HG03097 (cell line): Measurements from ENCODE around the gene PLXNA4.

Source experiments
- ATAC-seq: cut with Tn5 transposase; IDR thresholded peaks from one replicate; pipeline ENCODE4 v1.9.1; 2021; ENCODE audit not compliant: unreplicated experiment, low FRiP score

Gene PLXNA4

GRCh38 chr7:132446260-132446659 lies 130.0 kb downstream of the PLXNA4 start:
- ATAC-seq: no peak

- ATAC-seq: no peak
Measured at GRCh38 chr7:132443761-132444520, 132.3 kb downstream of the PLXNA4 start.

DNA sequence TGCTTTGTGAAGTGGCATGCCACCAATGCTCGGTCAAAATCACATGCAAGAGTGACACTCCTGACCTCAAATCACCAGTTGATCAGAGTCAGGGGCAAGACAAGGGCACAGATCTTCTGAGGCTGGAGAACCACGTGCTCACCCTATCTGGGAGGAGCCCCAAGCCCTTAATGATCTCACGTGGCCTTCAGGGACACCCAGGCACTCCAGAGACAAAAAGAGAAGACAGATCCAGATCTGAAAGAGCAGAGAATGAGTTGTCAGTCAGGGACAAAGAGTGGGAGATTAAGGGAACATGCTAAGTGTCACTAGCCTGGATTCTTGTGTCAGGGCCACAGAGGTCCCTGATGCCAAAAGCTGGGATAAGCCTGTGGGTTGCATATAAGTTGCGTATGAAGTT lies 134.3 kb downstream of the PLXNA4 start:
- no peak for ATAC-seq

DNA sequence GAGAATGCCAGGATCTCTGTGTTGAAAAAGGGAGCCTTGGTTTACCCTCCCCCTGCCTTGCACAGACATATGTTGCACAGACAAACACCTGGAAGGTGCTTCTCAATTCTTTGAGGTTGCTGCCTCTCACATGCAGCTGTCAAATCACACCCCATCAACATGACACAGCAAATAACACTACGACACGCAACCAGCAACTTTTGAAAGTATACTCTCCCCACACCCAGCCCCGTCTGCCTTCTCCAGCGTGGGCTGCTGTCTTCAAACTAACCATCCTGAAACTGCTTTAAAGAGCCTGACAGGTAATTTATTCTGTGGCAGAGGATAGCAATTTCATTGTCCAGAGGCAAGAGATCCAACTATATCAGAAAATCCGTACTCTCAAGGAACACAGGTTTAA lies 136.1 kb downstream of the PLXNA4 start:
- no peak for ATAC-seq

DNA sequence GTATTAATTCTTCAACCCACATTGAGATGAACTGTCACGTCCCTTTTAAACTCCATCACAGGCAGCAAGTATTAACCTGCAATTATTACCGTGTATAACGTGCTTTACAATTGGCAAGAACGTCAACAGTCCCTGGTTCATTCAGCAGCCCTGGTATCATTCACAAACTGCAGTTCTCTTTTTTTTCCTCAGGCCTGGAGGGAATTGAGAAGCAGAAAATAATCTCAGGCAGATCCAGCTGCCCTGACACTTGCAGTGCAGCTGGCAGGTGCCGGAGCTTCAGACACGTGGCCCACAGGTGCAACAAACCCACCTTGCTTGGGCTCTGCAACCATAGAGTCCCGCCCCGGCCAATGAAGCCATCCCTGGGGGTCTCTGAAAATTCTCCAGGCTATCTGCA lies 137.3 kb downstream of the PLXNA4 start:
- no peak for ATAC-seq

GRCh38 chr7:132437730-132438129 lies 138.5 kb downstream of the PLXNA4 start:
- no peak for ATAC-seq

DNA sequence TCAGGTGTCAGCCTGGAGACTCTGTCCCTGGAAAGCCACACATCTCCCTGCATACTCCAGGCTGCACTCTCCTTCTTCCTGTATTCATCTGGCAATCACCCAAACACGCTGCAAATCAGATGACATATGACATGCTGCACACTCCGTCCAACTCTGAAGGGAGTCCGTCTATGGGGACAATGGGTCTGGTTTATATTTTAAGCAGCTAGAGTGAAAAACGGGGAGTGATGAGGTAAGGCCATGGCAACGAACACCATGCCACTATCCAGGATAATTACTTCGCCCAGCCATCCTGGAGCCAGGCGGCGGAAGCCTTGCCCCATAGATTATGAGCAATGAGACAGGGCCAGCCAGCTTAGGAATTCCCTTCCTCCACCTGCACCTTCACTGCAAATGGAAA lies 140.1 kb downstream of the PLXNA4 start:
- ATAC-seq: no peak

- ATAC-seq: no peak
Measured at GRCh38 chr7:132435016-132435990, 141.0 kb downstream of the PLXNA4 start.

DNA sequence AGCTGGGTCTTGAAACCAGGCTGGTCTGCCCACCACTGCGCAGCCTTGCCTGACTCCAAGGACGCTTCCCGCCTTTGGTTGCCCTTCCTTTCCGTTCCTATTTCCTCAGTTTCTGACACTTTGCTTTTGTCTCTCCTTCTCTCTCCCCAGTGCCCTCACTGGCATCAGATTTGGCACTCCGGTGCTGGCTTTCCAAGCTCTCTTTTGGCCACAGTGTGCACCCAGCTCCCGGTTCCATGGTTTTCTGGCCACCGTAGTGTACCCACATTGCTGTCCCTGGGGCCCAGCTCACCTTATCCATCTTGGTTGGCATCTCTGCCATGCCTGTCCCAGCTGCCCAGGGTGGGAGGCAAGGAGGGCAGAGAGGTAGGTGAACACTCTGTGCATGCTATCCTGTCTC lies 142.2 kb downstream of the PLXNA4 start:
- no peak for ATAC-seq

GRCh38 chr7:132433301-132433700 lies 143.0 kb downstream of the PLXNA4 start:
- no peak for ATAC-seq

DNA sequence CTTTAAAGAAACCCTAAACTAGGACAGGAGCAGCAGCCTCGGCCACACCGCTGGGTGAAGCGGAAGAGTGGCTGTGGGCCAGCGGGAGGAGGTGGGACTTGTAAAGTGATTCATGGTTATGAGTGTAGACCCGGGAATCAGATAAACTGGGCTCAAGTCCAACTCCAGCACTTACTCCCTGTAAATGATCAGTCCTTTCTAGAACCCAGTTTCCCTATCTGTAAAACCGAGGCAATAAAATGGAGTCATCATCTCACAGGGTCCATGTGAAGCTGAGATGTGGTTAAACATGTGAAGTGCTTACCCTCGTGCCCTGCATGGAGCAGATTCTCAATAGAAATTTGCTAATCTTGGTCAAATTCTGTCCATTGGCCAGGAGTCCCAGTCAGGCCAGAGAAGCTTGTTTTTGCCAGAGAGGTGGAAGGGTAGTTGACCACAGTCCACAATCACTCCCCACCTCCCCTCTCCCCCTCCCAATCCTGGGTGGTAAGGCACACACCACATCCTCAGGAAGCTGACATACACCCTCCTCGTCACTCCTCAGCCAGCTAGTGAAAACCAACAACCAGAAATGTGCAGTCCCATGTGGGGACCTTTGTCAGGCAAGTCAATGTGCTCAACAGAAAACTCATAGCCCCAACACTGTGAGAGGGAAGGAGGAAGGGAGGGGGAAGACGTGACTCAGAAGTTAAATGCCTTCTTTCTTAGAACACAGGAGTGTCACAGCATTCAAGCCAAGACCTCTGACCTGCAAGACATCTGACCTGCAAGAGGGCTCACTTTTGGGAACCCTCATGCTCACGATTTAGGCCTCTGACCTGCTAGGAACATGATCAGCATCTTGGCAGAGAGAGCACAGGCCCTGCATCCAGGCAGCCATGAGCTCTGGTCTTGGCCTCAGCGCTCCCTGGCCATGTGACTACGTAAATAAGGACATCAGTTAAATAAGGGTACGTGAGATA lies 145.1 kb downstream of the PLXNA4 start:
- ATAC-seq: no peak

DNA sequence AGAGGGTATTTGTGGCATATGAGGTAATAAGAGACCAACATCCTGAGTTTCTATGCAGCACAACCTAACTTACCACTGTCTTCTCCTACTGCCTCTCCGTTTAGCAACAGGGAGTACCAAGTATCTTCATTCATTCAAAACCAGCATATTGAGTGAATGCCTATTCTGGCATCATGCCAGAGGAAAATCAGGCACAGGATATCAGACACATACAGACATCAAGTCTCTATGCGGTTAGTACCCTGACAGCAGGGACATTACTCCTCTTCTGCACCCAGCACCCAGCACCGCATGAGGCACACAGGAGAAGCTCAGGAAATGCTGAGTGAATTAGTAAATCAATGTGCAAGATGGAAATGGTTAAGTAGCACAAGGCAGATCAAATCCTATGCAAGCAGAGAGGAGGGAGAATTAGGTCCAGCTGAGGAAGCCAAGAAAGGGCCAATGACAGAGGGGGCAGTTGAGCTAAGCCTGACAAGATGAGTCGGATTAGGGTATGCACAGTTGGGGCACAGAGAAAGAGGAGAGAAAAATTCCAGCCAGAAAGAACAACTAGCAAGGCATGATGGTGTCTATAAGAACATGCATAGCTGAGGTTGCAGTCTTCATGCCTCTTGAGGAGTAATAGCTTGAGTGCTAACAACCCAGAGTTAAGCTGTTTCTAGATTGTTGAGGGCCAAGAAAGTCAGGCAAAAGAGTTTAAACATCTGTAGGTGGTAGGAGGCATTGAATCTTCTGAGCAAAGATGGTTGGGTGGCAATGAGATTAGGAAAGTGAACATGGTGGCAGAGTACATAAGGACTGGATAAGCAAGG lies 146.0 kb downstream of the PLXNA4 start:
- no peak for ATAC-seq

DNA sequence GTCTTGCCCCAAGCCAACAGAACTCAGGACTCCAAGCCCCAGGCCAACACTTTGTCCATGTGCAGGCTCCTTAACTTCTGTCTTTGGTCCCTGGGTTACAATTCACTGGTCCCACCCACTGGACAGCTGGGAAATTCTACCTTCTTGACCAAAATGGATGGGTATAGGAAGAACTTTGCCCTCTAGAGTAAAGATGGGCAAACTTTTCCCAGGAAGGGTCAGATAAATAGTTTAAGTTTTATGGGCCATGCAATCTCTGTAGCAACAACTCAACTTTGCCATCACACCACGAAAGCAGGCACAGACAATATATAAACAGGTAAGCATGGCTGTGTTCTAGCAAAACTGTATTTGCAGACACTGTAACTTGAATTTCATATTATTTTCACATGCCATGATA lies 147.1 kb downstream of the PLXNA4 start:
- ATAC-seq: no peak

DNA sequence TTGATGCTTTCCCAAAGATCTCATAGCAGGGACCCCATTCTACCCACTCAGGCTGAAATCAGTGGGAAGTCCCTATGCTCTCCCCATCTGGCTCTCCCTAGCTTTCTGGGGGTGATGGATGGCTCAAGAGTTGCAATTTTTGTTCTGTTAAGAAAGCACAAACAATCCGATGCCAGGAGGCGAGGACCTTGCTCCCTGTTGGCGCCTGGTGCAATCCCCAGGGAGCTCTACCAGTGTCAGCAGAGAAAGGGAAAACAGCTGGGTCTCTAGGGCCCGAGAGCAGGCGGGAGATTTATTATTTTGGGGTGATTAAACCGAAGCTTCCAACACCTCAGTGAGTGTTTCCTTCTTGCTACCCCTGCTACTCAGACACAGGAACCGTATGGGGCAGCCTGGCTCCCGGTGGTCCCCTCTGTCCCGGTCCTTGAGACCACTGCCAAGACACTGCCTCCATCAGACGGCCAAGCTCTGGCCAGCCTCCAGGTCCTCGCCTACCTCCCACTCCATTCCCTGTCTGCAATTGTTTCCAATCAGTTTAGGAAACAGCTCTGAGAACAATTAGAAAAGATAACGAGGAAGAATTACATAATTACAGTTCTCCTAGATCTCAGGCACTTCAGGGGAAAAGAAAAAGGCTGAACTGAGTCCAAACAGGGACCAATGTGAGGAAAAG lies 147.9 kb downstream of the PLXNA4 start:
- ATAC-seq: no peak

GRCh38 chr7:132425942-132426341 lies 150.3 kb downstream of the PLXNA4 start:
- no peak for ATAC-seq

DNA sequence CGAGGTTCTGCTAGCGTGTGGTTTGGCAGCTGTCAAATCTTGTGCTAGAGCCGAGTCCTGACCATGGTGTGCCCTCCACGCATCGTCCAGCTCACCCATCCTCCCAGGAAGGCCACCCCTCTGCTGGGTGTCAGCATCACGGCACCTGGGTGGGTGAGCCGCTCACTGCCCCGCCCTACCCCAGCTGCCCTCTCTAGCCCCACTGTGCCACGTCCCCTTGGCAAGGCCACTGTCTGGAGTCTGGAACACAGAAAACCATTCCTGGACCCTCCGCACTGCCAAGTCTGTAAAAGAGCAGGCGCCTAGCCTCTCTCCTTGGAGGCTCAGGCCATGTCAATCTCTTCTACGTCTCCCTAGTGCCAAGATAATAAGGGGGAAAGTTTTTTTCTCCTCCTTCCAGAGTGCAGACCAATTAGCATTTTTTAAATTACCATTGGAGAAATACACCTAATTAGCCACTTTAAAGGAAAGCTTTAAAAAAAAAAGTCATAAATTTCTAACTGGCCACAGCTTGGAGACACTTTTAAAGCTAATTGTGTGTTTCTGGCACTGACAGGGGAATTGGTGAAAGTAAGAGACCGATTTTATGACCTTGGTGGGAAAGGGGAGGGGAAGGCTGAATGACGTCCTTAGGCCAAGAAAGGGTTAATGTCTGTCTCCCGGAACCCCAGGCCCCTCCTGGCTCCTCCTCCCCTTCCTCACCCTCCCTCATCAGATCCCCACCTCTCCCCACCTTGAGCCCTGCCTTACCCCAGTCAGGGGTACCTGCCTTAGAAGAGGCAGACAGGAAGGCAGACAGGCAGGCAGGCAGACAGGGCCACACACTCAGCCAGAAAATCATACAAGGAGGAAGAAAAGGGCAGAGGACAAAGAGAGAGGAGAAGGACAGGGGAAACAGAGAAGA lies 151.2 kb downstream of the PLXNA4 start:
- no peak for ATAC-seq

DNA sequence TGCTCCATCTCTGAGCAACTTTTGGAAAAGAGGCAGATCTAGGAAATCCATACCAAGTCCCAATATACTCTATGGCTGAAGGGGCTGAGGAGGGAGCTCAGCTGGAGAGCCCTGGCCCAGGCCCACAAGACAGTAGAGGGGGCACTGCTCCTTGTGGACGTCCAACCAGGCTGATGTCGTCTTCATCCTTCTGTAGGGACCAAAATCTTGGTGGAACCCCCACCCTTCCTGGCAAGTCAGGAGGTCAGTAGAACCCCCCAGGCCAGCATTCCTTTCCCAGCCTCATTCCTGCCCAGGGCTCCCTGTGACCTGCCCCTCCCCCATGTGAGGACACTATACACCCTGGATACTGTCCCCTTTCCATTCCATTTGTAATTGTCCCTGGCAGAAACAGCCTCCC lies 152.0 kb downstream of the PLXNA4 start:
- ATAC-seq: no peak

DNA sequence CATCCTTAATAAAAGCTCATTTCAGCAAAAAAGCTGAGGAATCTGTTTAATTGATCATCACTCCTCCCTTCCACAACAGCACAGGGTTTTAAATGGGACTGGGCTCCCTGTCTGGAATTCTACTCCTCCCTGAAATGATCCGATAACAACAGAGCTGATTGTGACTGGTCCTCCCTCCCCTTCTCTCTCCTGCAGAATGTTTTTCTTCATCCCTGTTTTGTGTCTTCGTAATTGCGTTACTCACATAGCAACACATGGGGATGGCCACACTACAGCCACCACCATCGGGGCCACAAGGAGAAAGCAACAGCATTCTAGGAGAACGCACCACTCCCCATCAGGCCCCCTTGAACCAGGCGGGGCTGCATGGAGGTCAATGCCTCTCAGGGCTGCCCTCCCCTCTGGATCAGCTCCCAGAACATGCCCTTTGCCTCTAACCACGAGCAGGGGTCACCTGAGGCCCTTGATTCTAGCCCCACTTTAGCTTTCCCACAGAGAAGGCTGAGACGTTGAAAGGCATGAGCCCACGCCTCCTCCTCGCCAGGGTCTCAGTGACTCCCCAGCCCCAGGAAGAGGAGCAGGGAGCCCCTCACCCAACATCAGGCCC lies 152.6 kb downstream of the PLXNA4 start:
- ATAC-seq: no peak
